Fibroblast of skin of scalp (primary cell): ENCODE measurements around the gene CCDC188.
"Not testable (repeated sequence)": the region's sequence is repeated elsewhere in the genome, so short reads cannot be mapped to it uniquely, and the experiment has no call there.

Experiments used
- DNase-seq: peaks from one replicate; pipeline ENCODE4 v3.0.0-alpha.2; 2013

The CCDC188 gene

DNA sequence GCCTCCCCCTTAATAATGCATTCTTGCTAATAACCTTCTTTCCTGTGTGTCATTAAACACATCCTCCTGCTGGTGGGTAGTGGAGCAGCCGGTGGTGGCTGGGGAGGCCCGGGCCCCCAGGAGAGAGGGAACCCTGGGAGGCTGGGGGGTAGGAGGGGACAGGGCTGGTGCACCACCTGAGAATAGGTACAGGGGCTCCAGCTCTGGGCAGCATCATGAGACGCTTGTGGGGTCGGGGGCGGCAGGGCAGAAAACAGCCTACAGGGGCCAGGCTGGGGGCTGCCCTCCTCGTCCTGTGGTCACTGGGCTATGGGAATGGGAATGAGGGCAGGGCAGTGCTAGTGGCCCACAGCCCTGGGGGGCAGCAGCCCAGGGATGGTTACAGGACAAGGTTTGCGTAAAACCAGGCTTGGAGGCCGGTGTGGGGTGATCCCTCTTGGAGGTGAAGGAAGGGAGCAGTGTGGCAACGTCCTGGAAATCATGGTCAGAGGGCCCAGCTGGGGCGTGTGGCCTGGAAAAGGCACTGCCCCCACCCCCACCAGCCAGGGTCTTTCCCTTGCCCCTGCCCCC, 18.5 kb upstream of the CCDC188 start:
- no peak for DNase-seq

DNA sequence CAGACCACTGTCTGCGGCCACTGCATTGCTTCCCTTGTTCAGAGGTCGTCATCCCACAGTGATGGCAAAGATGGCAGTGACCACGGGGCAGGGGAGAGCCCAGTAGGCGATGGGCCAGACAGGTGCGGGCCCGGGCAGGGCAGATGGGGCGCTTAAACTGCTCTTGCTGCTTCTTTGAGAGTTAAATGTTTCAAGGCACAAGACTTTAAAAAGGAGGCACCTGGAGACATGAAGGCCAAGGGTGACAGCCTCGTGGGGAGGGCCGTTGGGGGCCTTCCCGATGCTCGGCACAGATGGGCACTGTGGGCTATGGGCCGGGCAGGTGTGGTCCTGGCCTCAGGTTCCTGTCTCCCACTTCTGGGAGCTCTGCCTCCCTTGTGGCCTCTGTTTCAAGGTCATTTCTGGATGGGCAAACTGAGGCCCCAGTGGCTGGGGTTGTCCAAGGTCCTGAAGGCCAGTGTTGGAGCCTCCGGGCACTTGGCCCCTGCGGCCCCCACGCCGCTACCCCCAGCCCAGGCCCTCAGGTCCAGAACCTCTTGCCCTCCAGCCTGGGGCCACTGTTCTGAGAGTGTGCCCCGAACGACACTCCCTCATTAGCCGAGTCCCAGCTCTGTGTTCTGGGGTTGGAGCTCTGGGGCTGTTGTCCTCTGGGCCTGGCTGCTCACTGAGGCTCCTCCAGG, 16.9 kb upstream of the CCDC188 start:
- no peak for DNase-seq

DNA sequence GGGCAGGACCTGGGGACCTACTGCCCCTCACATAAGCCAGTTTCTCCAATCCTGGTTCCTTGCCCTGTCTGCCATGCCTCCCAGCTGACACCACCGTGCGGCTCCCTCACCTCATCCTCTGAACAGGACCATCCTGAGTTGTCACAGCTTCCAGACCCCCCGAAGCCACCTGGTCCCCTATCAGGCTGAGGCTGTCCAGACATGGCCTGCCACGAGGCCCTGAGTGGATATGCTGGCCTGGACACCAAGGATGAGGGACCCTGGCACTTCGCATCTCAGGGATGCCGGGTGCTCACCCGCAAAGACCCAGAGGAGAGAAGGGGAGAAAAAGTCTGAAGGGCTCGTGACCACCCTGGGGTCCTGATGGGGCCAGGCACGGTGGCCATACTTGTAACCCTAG, 15.8 kb upstream of the CCDC188 start:
- DNase-seq: no peak

DNA sequence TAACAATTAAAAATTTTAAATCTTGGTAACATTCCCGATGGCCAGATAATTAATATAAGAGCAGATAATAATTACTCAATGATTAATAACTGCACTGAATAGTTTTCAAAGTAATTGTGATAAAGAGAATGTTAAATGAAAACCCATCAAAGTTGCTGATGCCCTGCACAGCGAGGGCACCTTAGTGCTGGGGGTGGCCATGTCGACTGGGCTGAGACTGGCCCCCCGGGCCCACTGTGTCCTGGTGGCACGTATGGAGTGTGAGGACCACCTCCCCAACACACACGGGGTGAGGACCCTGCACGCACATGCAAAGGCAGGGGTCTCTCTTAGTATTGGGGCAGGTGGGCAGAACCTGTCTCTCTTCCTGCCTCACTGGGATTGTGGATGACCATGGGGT, 15.1 kb upstream of the CCDC188 start:
- no peak for DNase-seq

DNA sequence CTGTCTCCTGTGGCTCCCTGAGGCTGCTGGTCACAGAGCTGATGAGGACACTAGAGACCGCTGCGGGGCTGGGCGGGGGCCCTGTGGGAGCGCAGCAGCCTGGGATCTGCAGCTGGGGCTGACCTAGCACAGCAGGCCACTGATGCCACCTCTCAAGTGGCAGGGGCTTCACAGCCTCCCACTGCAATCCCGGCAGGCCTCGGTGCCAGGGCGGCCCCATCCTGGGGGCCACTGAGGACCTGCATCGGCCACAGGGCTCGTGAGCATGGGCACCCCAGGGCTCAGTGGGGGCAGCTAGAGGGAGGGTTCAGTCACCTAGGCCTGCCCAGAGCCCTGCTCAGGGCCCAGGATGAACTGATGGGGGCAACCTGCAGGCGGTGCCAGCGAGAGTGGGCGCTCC, 14.6 kb upstream of the CCDC188 start:
- DNase-seq: no peak

DNA sequence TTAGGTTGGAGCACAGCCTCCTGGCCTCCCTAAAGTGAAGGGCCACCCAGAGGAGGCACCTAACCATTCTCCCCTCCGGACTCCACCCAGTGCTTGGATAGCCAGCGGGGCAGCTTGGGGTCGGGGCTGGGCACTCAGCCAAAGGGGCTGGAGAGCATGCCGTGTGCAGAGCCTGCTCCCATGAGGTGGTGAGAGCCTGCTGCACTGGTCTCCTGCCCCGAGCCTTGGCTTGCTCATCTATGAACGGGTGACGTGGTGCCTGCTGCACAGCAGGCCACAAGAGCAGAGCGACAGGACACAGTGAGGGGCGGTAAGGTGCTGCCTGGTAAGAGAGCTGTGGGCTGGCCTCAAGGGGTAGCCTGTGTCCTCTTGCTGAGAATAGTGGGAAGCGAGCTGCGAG, 14.0 kb upstream of the CCDC188 start:
- no peak for DNase-seq

DNA sequence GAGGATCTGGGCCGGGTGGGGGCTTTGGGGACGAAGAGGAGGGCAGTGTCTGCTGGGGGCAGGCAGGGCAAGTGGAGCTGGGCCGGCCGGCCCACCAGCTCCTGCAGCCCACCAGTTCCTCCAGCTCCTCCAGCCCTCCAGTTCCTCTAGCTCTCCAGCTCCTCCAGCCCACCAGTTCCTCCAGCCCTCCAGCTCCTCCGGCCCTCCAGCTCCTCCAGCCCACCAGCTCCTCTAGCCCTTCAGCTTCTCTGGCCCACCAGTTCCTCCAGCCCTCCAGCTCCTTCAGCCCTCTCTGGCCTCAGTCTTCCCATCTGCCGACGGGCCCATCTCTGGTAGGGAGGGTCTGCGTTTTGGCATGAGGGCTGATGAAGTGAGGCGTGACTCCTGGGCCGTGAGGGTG, 9.2 kb upstream of the CCDC188 start:
- no peak for DNase-seq

- DNase-seq: not testable (repeated sequence)
Observed at GRCh38 chr22:20159531-20159930, 8.7 kb upstream of the CCDC188 start.

DNA sequence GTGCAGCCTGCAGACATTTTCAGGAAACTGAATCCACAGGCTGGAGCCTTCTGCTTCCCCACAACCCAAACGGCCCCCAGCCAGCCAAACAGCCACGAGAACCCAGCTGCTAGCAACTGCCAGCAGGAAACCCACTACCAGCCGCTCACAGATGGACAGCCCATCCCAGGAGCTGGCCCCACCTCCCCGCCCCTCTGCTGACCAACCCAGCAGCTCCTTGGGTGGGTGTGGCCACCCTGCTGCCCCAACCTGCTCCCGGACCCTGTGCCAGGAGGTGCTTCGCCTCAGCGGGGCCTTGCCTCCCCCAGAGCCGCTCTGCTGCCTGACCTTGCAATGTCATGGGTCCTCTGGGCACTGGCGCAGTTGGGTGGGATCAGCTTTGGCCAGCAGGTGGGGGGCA, 8.2 kb upstream of the CCDC188 start:
- DNase-seq: no peak

DNA sequence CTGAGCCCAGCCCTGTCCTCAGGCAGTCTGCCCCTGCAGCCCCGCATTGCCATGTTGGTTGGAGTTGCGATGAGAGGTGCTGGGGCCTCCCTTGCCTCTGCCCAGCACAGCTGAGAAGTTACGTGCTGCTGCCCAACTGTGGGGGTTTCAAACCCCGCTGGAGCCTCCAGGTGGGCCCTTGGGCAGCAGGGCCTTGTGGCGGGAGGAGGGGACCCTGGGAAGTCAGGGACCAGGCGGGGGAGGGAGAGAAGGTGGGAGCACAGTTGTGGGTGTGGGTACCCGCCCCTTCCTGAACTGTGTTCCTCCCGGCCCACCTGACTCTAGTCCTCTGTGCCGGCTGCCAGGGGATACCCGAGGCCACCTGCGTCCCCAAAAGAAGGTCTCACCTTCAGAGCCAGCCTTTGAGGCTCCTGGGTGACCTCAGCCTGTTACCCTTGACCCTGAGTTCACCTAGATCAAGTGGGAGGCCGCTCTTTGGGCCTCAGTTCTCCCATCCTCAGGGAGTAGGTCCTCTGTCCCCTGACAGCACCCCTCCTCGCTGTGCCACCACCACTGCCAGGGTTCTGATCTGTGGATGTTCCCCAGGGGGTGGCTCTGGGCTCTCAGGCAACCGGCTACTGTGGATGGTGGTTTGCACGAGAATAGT, 7.7 kb upstream of the CCDC188 start:
- DNase-seq: no peak

- no peak for DNase-seq
Observed at GRCh38 chr22:20157430-20158183, 6.8 kb upstream of the CCDC188 start.

- DNase-seq: peak; percentile 65
Observed at GRCh38 chr22:20156611-20157429, 6.0 kb upstream of the CCDC188 start.

- no peak for DNase-seq
Observed at GRCh38 chr22:20156042-20156389, 5.2 kb upstream of the CCDC188 start.

DNA sequence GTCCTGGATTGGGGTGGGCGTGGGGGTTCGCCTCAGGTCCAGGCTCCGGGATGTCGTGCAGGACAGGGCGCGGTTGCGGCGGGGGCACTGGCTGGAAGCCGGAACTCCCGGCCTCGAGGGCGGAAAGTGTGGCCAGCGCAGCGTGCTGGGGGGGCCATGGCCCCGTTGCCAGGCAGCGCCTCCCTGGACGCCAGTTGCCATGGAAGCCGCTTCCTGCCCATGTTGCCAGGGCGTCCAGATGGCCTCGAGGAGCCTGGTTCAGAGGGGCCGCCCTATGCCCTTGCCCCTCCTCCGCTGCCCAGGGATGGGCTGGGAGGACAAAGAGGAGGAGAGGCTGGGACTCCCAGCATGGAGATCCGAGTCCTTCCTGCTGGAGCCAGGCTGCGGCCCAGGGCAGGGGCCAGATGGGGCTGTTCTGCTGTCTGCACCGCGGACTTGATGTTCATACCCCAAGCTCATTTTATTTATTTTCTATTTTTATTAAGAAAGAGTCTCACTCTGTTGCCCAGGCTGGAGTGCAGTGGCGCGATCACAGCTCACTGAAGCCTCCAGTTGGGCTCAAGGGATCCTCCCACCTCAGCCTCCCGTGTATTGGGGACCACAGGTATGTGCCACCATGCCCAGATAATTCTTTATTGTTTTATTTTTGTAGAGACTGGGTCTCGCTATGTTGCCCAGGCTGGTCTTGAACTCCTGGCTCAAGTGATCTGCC, 4.6 kb upstream of the CCDC188 start:
- DNase-seq: peak; percentile 42

GRCh38 chr22:20154602-20155187, 3.8 kb upstream of the CCDC188 start:
- DNase-seq: no peak

DNA sequence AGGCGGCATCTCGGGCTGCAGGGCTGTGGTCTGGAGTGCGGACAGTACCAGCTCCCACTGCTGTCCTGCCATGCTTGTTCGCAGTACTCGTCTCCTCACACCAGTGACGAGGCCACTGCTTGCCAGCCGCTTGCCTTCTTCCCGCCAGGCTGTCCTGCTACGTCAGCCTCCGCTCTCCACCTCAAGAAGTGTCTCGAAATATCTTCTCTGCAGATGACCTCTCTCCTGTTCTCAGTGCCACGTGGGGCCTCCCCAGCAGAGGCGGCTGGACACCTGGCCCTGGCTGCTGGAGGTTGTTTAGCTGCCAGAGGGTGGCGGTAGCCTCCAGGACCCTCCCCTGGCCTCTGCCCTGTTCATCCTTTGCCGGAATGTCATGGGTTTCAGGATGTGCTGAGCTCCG, 3.1 kb upstream of the CCDC188 start:
- DNase-seq: no peak

DNA sequence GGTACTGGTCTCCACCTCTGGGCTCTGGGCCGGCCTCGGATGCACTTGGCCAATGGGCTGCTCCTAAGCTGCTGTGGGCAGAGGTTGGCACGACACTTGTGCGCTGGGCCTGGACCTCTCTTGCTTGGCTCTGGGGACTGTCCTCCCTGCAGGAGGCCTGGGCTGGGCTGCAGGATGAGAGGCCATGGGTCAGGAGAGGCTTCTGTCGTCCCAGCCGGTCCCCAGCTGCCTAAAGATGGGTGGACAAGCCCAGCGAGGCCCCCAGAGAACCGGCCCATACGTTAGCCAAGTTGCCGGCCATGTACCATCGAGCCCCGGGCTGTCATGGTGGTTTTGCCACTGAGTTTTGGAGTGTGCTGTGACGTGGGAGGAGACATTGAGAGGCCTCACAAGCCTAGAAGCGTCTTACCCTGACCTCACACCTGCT, 1.6 kb upstream of the CCDC188 start:
- DNase-seq: no peak

GRCh38 chr22:20151276-20151588, 377 bp upstream of the CCDC188 start:
- DNase-seq: no peak

DNA sequence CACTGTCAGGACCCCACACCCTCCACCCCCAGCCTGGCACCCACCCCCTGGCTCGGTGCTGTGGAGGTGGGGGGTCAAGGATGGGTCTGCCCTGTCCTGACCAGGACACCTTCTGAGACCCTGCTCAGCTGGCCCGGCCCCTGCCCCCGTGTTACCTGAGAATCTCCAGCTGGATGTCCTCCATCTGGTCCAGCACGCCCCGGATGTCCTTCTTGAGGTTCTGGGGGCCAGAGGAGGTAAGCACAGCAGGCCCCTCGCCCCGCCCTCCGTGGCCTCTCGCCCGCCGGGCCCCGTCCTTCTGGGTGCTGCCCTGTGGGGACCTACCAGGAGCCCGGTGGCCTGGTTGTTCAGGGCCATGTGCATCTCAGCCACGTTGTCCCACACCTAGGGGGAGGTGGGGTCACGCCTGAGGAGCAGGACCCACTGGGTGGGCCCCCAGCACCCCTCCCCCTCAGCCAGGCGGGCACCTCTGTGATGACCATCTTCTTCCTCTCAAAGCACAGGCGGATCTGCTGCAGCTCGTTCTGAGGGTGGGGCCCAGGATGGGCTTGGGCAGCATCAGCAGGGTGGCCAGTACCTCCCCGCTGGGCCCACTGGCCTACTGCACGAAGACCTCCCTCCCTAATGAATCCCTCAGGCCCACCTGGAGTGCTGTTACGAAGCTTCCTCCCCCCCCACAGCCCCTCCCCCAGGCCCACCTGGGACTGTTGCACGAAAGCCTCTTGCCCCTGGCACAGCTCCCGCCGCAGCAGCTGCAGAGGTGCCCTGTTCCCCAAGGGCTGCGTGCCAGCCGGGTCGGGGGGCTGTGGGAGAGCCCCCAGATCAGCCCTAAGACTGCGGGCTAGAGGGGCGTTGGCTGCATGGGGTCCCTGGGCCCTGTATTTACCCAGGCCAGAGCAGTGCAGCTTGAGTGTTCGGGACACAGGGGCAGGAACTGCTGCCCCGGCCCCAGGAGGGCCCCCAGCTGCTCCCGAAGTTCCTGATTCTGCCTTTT, 1.3 kb downstream of the CCDC188 start:
- no peak for DNase-seq

GRCh38 chr22:20148414-20148813, 2.4 kb downstream of the CCDC188 start:
- DNase-seq: no peak
